ENCODE measurements around the gene STMN3.

GRCh38 chr20:63694584-63695423, 41.6 kb upstream of the STMN3 start:
- no peak for TF ChIP-seq YY1 (IDR thresholded peaks at IDR 0.05)
- TF ChIP-seq CTCF (IDR thresholded peaks at IDR 0.05; ENCODE audit: low read depth, low read length, missing input control), result no peak
- no peak for TF ChIP-seq MAX (IDR thresholded peaks at IDR 0.05)
- no peak for TF ChIP-seq SP1 (IDR thresholded peaks at IDR 0.05)
- no peak for TF ChIP-seq RAD21 (IDR thresholded peaks at IDR 0.05)
- no peak for TF ChIP-seq GABPA (IDR thresholded peaks at IDR 0.05 in 1 of 2, conservative IDR thresholded peaks at IDR 0.05 in 1 of 2)
- no peak for TF ChIP-seq FOXA1 (IDR thresholded peaks at IDR 0.05)
- TF ChIP-seq JUND (IDR thresholded peaks at IDR 0.05), result no peak
- TF ChIP-seq EGR1 (IDR thresholded peaks at IDR 0.05; ENCODE audit: low read depth in 2 of 2), result no peak
